ENCODE results near the gene PICALM.
"Not testable (repeated sequence)": the region's sequence is repeated elsewhere in the genome, so short reads cannot be mapped to it uniquely, and the experiment has no call there.

The PICALM gene

GRCh38 chr11:85947431-85948272, 121.2 kb downstream of the PICALM start:
- DNase-seq (ENCODE audit: insufficient read length, low spot score) (no peak), FAIRE-seq (no peak)

- FAIRE-seq (no peak), DNase-seq (ENCODE audit: insufficient read length, low spot score) (no peak)
Measured at GRCh38 chr11:85946221-85946620, 122.7 kb downstream of the PICALM start.

- DNase-seq (ENCODE audit: insufficient read length, low spot score) (no peak), FAIRE-seq (no peak)
Measured at GRCh38 chr11:85945788-85946187, 123.1 kb downstream of the PICALM start.

GRCh38 chr11:85945296-85945695, 123.6 kb downstream of the PICALM start:
- FAIRE-seq (no peak), DNase-seq (ENCODE audit: insufficient read length, low spot score) (no peak)

GRCh38 chr11:85941380-85941973, 127.4 kb downstream of the PICALM start:
- peak; percentile 43 for DNase-seq (ENCODE audit: insufficient read length, low spot score)

GRCh38 chr11:85939099-85940015, 129.5 kb downstream of the PICALM start:
- no peak for DNase-seq (ENCODE audit: insufficient read length, low spot score)
- no peak for FAIRE-seq

More at GRCh38 chr11:85941380-85941973, 127.4 kb downstream of the PICALM start:
- peak; percentile 51 for FAIRE-seq

GRCh38 chr11:85937835-85938234, 131.0 kb downstream of the PICALM start:
- DNase-seq (ENCODE audit: insufficient read length, low spot score) (no peak), FAIRE-seq (no peak)

GRCh38 chr11:85935751-85936150, 133.1 kb downstream of the PICALM start:
- DNase-seq (ENCODE audit: insufficient read length, low spot score), result no peak
- FAIRE-seq, result no peak

- DNase-seq (ENCODE audit: insufficient read length, low spot score) (no peak), FAIRE-seq (no peak)
Measured at GRCh38 chr11:85934596-85935169, 134.2 kb downstream of the PICALM start.

GRCh38 chr11:85930879-85931366, 138.0 kb downstream of the PICALM start:
- no peak for FAIRE-seq

GRCh38 chr11:85926653-85927214, 142.2 kb downstream of the PICALM start:
- not testable (repeated sequence) for FAIRE-seq; DNase-seq (ENCODE audit: insufficient read length, low spot score)

More at GRCh38 chr11:85930879-85931366, 138.0 kb downstream of the PICALM start:
- no peak for DNase-seq (ENCODE audit: insufficient read length, low spot score)

GRCh38 chr11:85923455-85923854, 145.4 kb downstream of the PICALM start:
- DNase-seq (ENCODE audit: insufficient read length, low spot score) (no peak), FAIRE-seq (no peak)

- FAIRE-seq, result no peak
- no peak for DNase-seq (ENCODE audit: insufficient read length, low spot score)
Measured at GRCh38 chr11:85922367-85922766, 146.5 kb downstream of the PICALM start.

GRCh38 chr11:85918910-85919794, 149.7 kb downstream of the PICALM start:
- FAIRE-seq (no peak), DNase-seq (ENCODE audit: insufficient read length, low spot score) (no peak)

- FAIRE-seq, result no peak
- no peak for DNase-seq (ENCODE audit: insufficient read length, low spot score)
Measured at GRCh38 chr11:85914425-85914824, 154.5 kb downstream of the PICALM start.

- no peak for FAIRE-seq
- DNase-seq (ENCODE audit: insufficient read length, low spot score), result no peak
Measured at GRCh38 chr11:85913513-85913912, 155.4 kb downstream of the PICALM start.

- FAIRE-seq, result no peak
Measured at GRCh38 chr11:85912414-85912813, 156.5 kb downstream of the PICALM start.

More at GRCh38 chr11:85912414-85912813, 156.5 kb downstream of the PICALM start:
- DNase-seq (ENCODE audit: insufficient read length, low spot score), result no peak

Data from GM19239 (cell line).